ENCODE data around the gene CEP43.

GRCh38 chr6:166952121-166952520, 47.1 kb upstream of the CEP43 start:
- TF ChIP-seq CTCF (IDR thresholded peaks at IDR 0.05) (no peak), POLR2A (IDR thresholded peaks at IDR 0.05) (no peak)
